Activated CD4-positive, alpha-beta T cell treated with anti-CD3 and anti-CD28 coated beads for 36 hours (primary cell): ENCODE measurements around the gene RASGEF1B. TPM values are rescaled to one million over a fixed set of nuclear protein-coding genes. Genes with fewer than 3 reads are reported as not detected.
"Not testable (repeated sequence)": the region's sequence is repeated elsewhere in the genome, so short reads cannot be mapped to it uniquely, and the experiment has no call there.

Source experiments
- ATAC-seq: fragments of 200-7000 bp; cut with Tn5 transposase; one replicate; pipeline ENCODE4 v1.10.0; 2021; ENCODE audit warnings: mild to moderate bottlenecking, moderate library complexity
- CTCF ChIA-PET: fragments of 350-600 bp; sonication (Branson Sonifier 250); formaldehyde crosslinking; loops from one replicate; lab custom pipeline; 2021; ENCODE audit warnings: antibody characterized with exemption; lab: Charles Lee
- POLR2A ChIA-PET: fragments of 350-600 bp; sonication (Branson Sonifier 250); formaldehyde crosslinking; loops from one replicate; lab custom pipeline; 2021; ENCODE audit warnings: antibody characterized with exemption, inconsistent platforms; lab: Charles Lee
- DNase-seq: peaks from one replicate; pipeline ENCODE4 v3.0.0-alpha.2; 2020
- H3K27ac Mint-ChIP-seq: one replicate; pipeline ENCODE4 v1.8.0; 2021; ENCODE audit warnings: mixed read lengths
- H3K27me3 Mint-ChIP-seq: one replicate; pipeline ENCODE4 v1.8.0; 2021; ENCODE audit warnings: mixed read lengths
- H3K36me3 Mint-ChIP-seq: one replicate; pipeline ENCODE4 v1.8.0; 2021; ENCODE audit warnings: low read depth, mixed read lengths
- H3K4me1 Mint-ChIP-seq: one replicate; pipeline ENCODE4 v1.8.0; 2021; ENCODE audit warnings: mixed read lengths
- H3K4me3 Mint-ChIP-seq: one replicate; pipeline ENCODE4 v1.8.0; 2021; ENCODE audit warnings: mild to moderate bottlenecking, moderate library complexity, mixed read lengths
- H3K9me3 Mint-ChIP-seq: one replicate; pipeline ENCODE4 v1.8.0; 2021; ENCODE audit warnings: low read depth, mixed read lengths
- intact Hi-C, 2 experiments: fragments of 100-400 bp; cut with DNase I in 1 of 2; cut with micrococcal nuclease in 1 of 2; formaldehyde crosslinking; loops; one replicate each; pipeline versions ENCODE4 v1.14.2 to v1.15.1; 2022 to 2024; cut with DNase I, micrococcal nuclease
- total RNA-seq, 2 experiments: library from RNA; stranded (reverse); gene quantifications; one replicate each; pipeline ENCODE4 v1.2.3, GENCODE V29; 2021

Gene RASGEF1B
- total RNA-seq, 2 experiments from 2014 or later = 3.4 to 4.0 TPM

DNA sequence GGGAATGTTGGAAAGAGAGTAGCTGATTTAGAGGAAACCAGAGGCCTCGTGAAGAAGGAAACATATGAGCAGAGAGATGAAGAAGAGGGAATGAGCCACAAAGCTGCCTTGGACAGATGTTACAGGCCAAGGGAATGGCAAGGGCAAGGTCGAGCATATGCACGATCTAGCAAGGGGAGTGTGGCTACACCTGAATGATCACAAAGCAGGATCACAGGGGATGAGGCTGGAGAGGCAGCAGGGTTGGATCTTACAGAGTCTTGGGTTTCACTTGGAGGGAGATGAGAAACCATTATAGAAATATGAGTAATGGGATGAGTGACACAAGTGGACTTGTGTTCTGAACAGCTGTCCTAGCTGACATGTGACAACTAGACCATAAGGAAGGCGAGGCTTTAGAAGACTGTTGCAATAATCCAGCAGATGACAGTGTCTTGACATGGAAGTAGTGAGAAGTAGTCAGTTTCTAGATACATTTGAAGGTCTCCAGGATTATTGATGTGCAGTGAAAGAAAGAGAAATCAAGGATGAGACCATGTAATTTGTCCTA is 58.7 kb downstream of the RASGEF1B start:
- ATAC-seq = no peak
- Mint-ChIP-seq H3K4me1 (no peaks in the 10 kb centered on the region), H3K27ac (no peak overlapping the region), H3K9me3 (no peaks in the 10 kb centered on the region), H3K4me3 (no peak overlapping the region), H3K36me3 (no peaks in the 10 kb centered on the region), H3K27me3 (no peaks in the 10 kb centered on the region)
- ChIA-PET POLR2A (no interaction called here), CTCF (interaction anchor here (0.9 kb wide), 1 partner anchor 441 kb away, joined by 3 read pairs; no protein-coding TSS in a partner anchor)
- DNase-seq = no peak
- intact Hi-C loops = no loop called here

- Mint-ChIP-seq H3K27me3 (no peaks in the 10 kb centered on the region), H3K4me3 (no peak overlapping the region), H3K27ac (no peak overlapping the region), H3K9me3 (no peaks in the 10 kb centered on the region), H3K36me3 (no peaks in the 10 kb centered on the region), H3K4me1 (peaks cover 1% of the 10 kb centered on the region)
- no peak for DNase-seq
- CTCF ChIA-PET = no interaction called here
- intact Hi-C loops = no loop called here
- ATAC-seq = no peak
- POLR2A ChIA-PET = no interaction called here
These were observed 61.0 kb downstream of the RASGEF1B start for GRCh38 chr4:81410680-81411079.

DNA sequence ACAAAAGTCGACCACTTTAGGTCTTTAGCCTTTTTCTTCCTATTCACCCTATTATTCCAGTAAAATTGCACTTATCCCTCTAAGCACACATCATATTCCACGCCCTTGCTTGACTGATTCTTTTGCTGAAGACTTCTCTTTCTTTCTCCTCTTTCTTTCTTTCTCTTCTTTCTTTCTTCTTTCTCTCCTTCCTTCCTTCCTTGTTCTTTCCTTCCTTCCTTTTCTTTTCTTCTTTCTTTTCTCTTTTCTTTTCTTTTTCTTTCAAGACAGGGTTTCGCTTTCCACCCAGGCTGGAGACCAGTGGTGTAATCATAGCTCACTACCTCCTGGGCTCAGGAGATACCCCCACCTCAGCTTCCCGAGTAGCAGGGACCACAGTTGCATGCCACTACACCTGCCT is 61.9 kb downstream of the RASGEF1B start:
- CTCF ChIA-PET = no interaction called here
- POLR2A ChIA-PET = no interaction called here
- H3K27ac Mint-ChIP-seq = no peak overlapping the region
- H3K9me3 Mint-ChIP-seq = no peaks in the 10 kb centered on the region
- no peak for ATAC-seq
- no peaks in the 10 kb centered on the region for H3K36me3 Mint-ChIP-seq
- DNase-seq = no peak
- H3K4me3 Mint-ChIP-seq = no peak overlapping the region
- intact Hi-C loops = loop anchor here (5.0 kb wide), 6 partner anchors 57 to 1327 kb away; no protein-coding TSS in a partner anchor
- H3K4me1 Mint-ChIP-seq = peaks cover 3% of the 10 kb centered on the region
- H3K27me3 Mint-ChIP-seq = no peaks in the 10 kb centered on the region

DNA sequence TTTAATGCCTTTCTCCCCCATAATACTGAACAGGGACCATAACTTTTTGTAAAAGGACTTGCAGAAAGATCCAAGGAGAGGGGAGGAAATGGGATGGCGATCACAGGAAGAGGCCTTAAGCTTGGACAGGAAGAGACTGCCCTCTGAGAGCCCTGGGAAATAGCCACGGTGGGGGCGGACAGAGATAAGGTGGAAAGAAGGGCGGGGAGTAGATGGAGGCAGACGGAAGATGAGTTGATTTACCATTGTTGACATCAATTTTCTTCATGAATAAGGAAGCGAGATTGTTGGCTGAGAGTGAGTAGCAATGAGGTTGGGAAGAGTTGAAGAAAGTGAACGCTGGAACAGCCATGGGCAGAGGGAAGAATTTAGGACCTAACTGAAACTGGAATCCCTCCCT is 63.4 kb downstream of the RASGEF1B start:
- ChIA-PET POLR2A (no interaction called here), CTCF (interaction anchor here (1.1 kb wide), 1 partner anchor 505 kb away, joined by 3 read pairs; no protein-coding TSS in a partner anchor)
- H3K27ac Mint-ChIP-seq = no peak overlapping the region
- H3K9me3 Mint-ChIP-seq = no peaks in the 10 kb centered on the region
- no peaks in the 10 kb centered on the region for H3K36me3 Mint-ChIP-seq
- ATAC-seq (no peak), DNase-seq (no peak)
- peaks cover 3% of the 10 kb centered on the region for H3K4me1 Mint-ChIP-seq
- H3K27me3 Mint-ChIP-seq = no peaks in the 10 kb centered on the region
- no peak overlapping the region for H3K4me3 Mint-ChIP-seq
- intact Hi-C loops = loop anchor here (5.0 kb wide), 6 partner anchors 59 to 1329 kb away; no protein-coding TSS in a partner anchor

DNA sequence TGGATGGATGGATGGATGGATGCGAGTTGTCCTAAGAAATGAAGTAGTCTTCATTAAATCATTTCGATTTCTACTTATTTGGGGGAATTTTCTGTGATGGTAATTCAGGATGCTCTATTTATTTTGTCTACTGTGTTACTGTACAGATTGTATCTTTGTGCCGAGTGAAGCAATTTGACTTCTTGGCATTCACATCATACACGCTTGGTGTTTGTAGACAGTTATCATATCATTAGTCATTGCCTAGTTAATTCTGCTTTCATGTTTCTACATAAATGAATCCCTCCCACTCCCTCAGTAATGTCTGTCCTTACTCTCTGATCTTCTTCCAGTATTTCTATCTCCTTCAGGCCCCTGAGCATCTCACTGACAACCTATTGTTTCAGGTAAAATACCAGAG is 64.0 kb downstream of the RASGEF1B start:
- DNase-seq (no peak), ATAC-seq (no peak)
- CTCF ChIA-PET = interaction anchor here (0.7 kb wide), 1 partner anchor 58 kb away, joined by 3 read pairs; no protein-coding TSS in a partner anchor
- Mint-ChIP-seq H3K9me3 (no peaks in the 10 kb centered on the region), H3K27me3 (no peaks in the 10 kb centered on the region), H3K4me1 (peaks cover 3% of the 10 kb centered on the region), H3K36me3 (no peaks in the 10 kb centered on the region), H3K27ac (no peak overlapping the region), H3K4me3 (no peak overlapping the region)
- intact Hi-C loops = loop anchor here (2.0 to 5.0 kb wide), 7 partner anchors 47 to 1330 kb away; no protein-coding TSS in a partner anchor
- POLR2A ChIA-PET = no interaction called here

DNA sequence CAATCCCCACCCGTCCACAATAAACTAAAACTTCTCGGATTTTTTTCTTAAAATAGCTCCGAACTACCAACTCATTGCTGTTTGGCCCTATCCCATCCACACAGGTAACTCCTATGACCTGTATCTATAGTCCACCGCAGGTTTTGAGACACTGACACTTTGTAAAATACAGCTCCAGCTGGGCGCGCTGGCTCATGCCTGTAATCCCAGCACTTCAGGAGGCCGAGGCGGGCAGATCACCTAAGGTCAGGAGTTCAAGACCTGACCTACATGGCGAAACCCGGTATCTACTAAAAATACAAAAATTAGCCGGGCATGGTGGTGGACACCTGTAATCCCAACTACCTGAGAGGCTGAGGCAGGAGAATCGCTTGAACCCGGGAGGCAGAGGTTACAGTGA is 65.2 kb downstream of the RASGEF1B start:
- H3K27ac Mint-ChIP-seq, DNase-seq, POLR2A ChIA-PET, H3K4me1 Mint-ChIP-seq, H3K9me3 Mint-ChIP-seq, ATAC-seq, H3K27me3 Mint-ChIP-seq, H3K36me3 Mint-ChIP-seq, H3K4me3 Mint-ChIP-seq: not testable (repeated sequence)
- CTCF ChIA-PET = interaction anchor here (0.7 to 1.2 kb wide), 13 partner anchors 12 to 864 kb away, joined by 3 to 6 read pairs (median 3); no protein-coding TSS in a partner anchor
- intact Hi-C loops = loop anchor here (1.0 to 5.0 kb wide), 11 partner anchors 48 to 1331 kb away; no protein-coding TSS in a partner anchor

GRCh38 chr4:81405900-81406401 is 65.8 kb downstream of the RASGEF1B start:
- no peaks in the 10 kb centered on the region for H3K36me3 Mint-ChIP-seq
- H3K4me3 Mint-ChIP-seq = no peak overlapping the region
- intact Hi-C loops = loop anchor here (1.0 to 5.0 kb wide), 11 partner anchors 49 to 1331 kb away; no protein-coding TSS in a partner anchor
- H3K27ac Mint-ChIP-seq = no peak overlapping the region
- DNase-seq (peak; percentile 36), ATAC-seq (peak; percentile 78)
- H3K4me1 Mint-ChIP-seq = peaks cover 3% of the 10 kb centered on the region
- H3K9me3 Mint-ChIP-seq = no peaks in the 10 kb centered on the region
- ChIA-PET CTCF (interaction anchor here (0.7 to 1.2 kb wide), 9 partner anchors 11 to 862 kb away, joined by 3 to 6 read pairs (median 3); no protein-coding TSS in a partner anchor), POLR2A (no interaction called here)
- H3K27me3 Mint-ChIP-seq = no peaks in the 10 kb centered on the region

- Mint-ChIP-seq H3K36me3 (no peaks in the 10 kb centered on the region), H3K9me3 (no peaks in the 10 kb centered on the region), H3K27ac (no peak overlapping the region), H3K4me1 (peaks cover 3% of the 10 kb centered on the region), H3K4me3 (no peak overlapping the region), H3K27me3 (no peaks in the 10 kb centered on the region)
- ATAC-seq = no peak
- CTCF ChIA-PET = interaction anchor here (0.6 to 1.3 kb wide), 2 partner anchors 10 to 797 kb away, joined by 3 to 4 read pairs; no protein-coding TSS in a partner anchor
- DNase-seq = no peak
- POLR2A ChIA-PET = no interaction called here
- intact Hi-C loops = loop anchor here (1.0 to 5.0 kb wide), 8 partner anchors 63 to 1333 kb away; no protein-coding TSS in a partner anchor
These were observed 67.0 kb downstream of the RASGEF1B start for GRCh38 chr4:81404741-81405140.

DNA sequence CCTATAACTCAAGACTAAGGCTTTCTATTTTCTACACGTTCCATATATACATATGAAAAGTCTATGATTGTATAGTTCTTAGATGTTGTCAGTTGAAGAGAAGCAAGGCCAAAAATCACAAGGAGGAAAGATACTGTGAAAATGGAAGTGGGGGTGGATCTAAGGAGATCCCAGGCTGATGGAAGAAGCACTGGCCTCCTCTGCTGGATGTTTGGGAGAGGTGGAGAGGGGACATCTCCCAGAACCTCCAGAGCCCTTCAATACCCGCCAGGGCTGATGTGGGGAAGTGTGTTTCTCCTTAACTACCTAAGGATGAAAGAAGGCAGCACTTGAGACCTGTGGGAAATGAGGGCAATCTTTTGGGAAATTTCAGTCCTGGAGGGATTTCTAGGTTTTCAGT is 67.4 kb downstream of the RASGEF1B start:
- no peaks in the 10 kb centered on the region for H3K27me3 Mint-ChIP-seq
- no peak overlapping the region for H3K4me3 Mint-ChIP-seq
- H3K4me1 Mint-ChIP-seq = peaks cover 3% of the 10 kb centered on the region
- ChIA-PET POLR2A (no interaction called here), CTCF (interaction anchor here (1.3 kb wide), 1 partner anchor 9 kb away, joined by 4 read pairs; no protein-coding TSS in a partner anchor)
- no peaks in the 10 kb centered on the region for H3K36me3 Mint-ChIP-seq
- ATAC-seq (no peak), DNase-seq (no peak)
- H3K9me3 Mint-ChIP-seq = no peaks in the 10 kb centered on the region
- H3K27ac Mint-ChIP-seq = no peak overlapping the region
- intact Hi-C loops = no loop called here

GRCh38 chr4:81399306-81400086 is 72.2 kb downstream of the RASGEF1B start:
- CTCF ChIA-PET = interaction anchor here (0.7 to 1.3 kb wide), 4 partner anchors 45 to 802 kb away, joined by 3 read pairs; no protein-coding TSS in a partner anchor
- no peaks in the 10 kb centered on the region for H3K27me3 Mint-ChIP-seq
- no peak overlapping the region for H3K4me3 Mint-ChIP-seq
- no peaks in the 10 kb centered on the region for H3K4me1 Mint-ChIP-seq
- no peaks in the 10 kb centered on the region for H3K9me3 Mint-ChIP-seq
- DNase-seq (no peak), ATAC-seq (no peak)
- H3K36me3 Mint-ChIP-seq = no peaks in the 10 kb centered on the region
- POLR2A ChIA-PET = no interaction called here
- intact Hi-C loops = no loop called here
- H3K27ac Mint-ChIP-seq = no peak overlapping the region

DNA sequence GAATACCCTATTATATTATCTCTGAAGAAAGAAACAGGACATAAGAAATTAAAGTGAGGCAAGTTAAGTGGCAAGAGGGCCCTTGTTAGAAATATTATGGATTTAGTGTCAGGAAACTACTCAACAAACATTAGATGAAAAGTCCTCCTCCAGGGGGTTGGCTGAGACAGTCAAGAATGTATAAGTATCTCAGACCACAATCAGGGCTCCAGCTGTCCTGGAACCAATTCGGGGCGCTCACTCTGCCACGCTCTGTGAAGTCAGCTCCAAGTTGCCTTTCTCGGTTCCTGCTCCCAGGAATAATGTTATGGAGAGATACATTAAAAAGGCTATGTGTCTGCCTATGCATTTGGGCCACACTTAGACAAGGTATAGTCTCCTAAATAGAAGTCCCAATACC is 73.3 kb downstream of the RASGEF1B start:
- H3K27me3 Mint-ChIP-seq = no peaks in the 10 kb centered on the region
- H3K4me1 Mint-ChIP-seq = no peaks in the 10 kb centered on the region
- no peak for ATAC-seq
- DNase-seq = no peak
- H3K9me3 Mint-ChIP-seq = no peaks in the 10 kb centered on the region
- ChIA-PET CTCF (interaction anchor here (1.1 kb wide), 1 partner anchor 112 kb away, joined by 3 read pairs; no protein-coding TSS in a partner anchor), POLR2A (no interaction called here)
- H3K4me3 Mint-ChIP-seq = no peak overlapping the region
- intact Hi-C loops = no loop called here
- H3K27ac Mint-ChIP-seq = no peak overlapping the region
- H3K36me3 Mint-ChIP-seq = no peaks in the 10 kb centered on the region
